Stomach smooth muscle (tissue), 2 donors: Measurements from ENCODE around the gene TRMT61A.

Experiments
- H3K27ac ChIP-seq: one replicate; pipeline ENCODE4 v1.7.0; 2013; ENCODE audit warnings: mild to moderate bottlenecking, low read length, inconsistent platforms
- H3K27me3 ChIP-seq, 2 donors: one replicate each; pipeline ENCODE4 v1.7.0; 2013; ENCODE audit warnings: low read length in 2 of 2; ENCODE audit not compliant: insufficient read depth in 2 of 2, control insufficient read depth in 1 of 2
- H3K36me3 ChIP-seq, 2 donors: one replicate each; pipeline ENCODE4 v1.7.0; 2013; ENCODE audit warnings: low read length in 2 of 2; ENCODE audit not compliant: control insufficient read depth in 2 of 2, insufficient read depth in 2 of 2
- H3K4me1 ChIP-seq: one replicate; pipeline ENCODE4 v1.7.0; 2013; ENCODE audit warnings: low read length; ENCODE audit not compliant: control insufficient read depth, insufficient read depth
- H3K4me3 ChIP-seq, 2 donors: one replicate each; pipeline ENCODE4 v1.7.0; 2013; ENCODE audit warnings: low read length in 2 of 2
- H3K9ac ChIP-seq, 2 donors: one replicate each; pipeline ENCODE4 v1.7.0; 2013; ENCODE audit warnings: low read length in 2 of 2, mild to moderate bottlenecking in 1 of 2
- H3K9me3 ChIP-seq, 2 donors: one replicate each; pipeline ENCODE4 v1.7.0; 2013; ENCODE audit warnings: low read length in 2 of 2; ENCODE audit not compliant: control insufficient read depth in 2 of 2
- donor health status: healthy.
- donor health status: Pancreatic carcinoma.

TRMT61A gene

GRCh38 chr14:103561381-103562178 lies 32.6 kb downstream of the TRMT61A start:
- H3K4me1 ChIP-seq = peaks cover 47% of the 10 kb centered on the region
- peaks cover 13 to 22% of the 10 kb centered on the region in 2 donors for H3K36me3 ChIP-seq
- H3K9me3 ChIP-seq = no peaks in the 10 kb centered on the region
- peak overlapping the region; percentile 80 for H3K27ac ChIP-seq
- peak overlapping the region; percentile 87 to 88 for H3K4me3 ChIP-seq
- H3K9ac ChIP-seq = peak overlapping the region; percentile 67 to 83
- H3K27me3 ChIP-seq = no peaks in the 10 kb centered on the region

- Histone ChIP-seq H3K4me1 (peaks cover 48% of the 10 kb centered on the region), H3K9me3 (no peaks in the 10 kb centered on the region), H3K27ac (peak overlapping the region; percentile 80), H3K27me3 (no peaks in the 10 kb centered on the region), H3K36me3 (peaks cover 13 to 25% of the 10 kb centered on the region in 2 donors), H3K9ac (peak overlapping the region; percentile 67 to 83), H3K4me3 (peak overlapping the region; percentile 87 to 88)
Measured at GRCh38 chr14:103562179-103562428, 33.1 kb downstream of the TRMT61A start.

GRCh38 chr14:103562429-103563225 lies 33.6 kb downstream of the TRMT61A start, which contains the start of the genes BAG5 and COA8:
Gene BAG5 (minus strand): TSS chr14:103562657. CDS start chr14:103561164, 1,493 bp downstream.
Gene COA8 (plus strand): TSS chr14:103562960. CDS start chr14:103563002, 42 bp downstream.
- peak within 1 kb of the TSS; percentile 67 to 83 for H3K9ac ChIP-seq
- H3K9me3 ChIP-seq = no peaks in the 10 kb centered on the region
- peak within 1 kb of the TSS; percentile 87 to 88 for H3K4me3 ChIP-seq
- no peaks in the 10 kb centered on the region for H3K27me3 ChIP-seq
- H3K36me3 ChIP-seq = peaks cover 13 to 25% of the 10 kb centered on the region in 2 donors
- H3K27ac ChIP-seq = peak within 1 kb of the TSS; percentile 80
- H3K4me1 ChIP-seq = peaks cover 46% of the 10 kb centered on the region

GRCh38 chr14:103563226-103563620 lies 34.2 kb downstream of the TRMT61A start:
- Histone ChIP-seq H3K4me1 (peaks cover 44% of the 10 kb centered on the region), H3K9me3 (no peaks in the 10 kb centered on the region), H3K27me3 (no peaks in the 10 kb centered on the region), H3K9ac (peak overlapping the region; percentile 58 to 67), H3K27ac (peak overlapping the region; percentile 80), H3K4me3 (peak overlapping the region; percentile 84 to 87), H3K36me3 (peaks cover 13 to 24% of the 10 kb centered on the region in 2 donors)

GRCh38 chr14:103563844-103564505 lies 35.0 kb downstream of the TRMT61A start:
- Histone ChIP-seq H3K9ac (peak overlapping the region in 1 of 2 donors; percentile 67), H3K4me3 (peak overlapping the region; percentile 84 to 87), H3K27ac (no peak overlapping the region), H3K36me3 (peaks cover 7 to 18% of the 10 kb centered on the region in 2 donors), H3K27me3 (no peaks in the 10 kb centered on the region), H3K4me1 (peaks cover 37% of the 10 kb centered on the region), H3K9me3 (no peaks in the 10 kb centered on the region)

- H3K4me3 ChIP-seq = no peak overlapping the region
- H3K36me3 ChIP-seq = peaks cover 0 to 4% of the 10 kb centered on the region in 2 donors
- H3K9me3 ChIP-seq = no peaks in the 10 kb centered on the region
- H3K27ac ChIP-seq = no peak overlapping the region
- H3K9ac ChIP-seq = peak overlapping the region in 1 of 2 donors; percentile 0
- H3K27me3 ChIP-seq = no peaks in the 10 kb centered on the region
- H3K4me1 ChIP-seq = peaks cover 10% of the 10 kb centered on the region
Measured at GRCh38 chr14:103568952-103569351, 40.0 kb downstream of the TRMT61A start.

- Histone ChIP-seq H3K4me1 (peaks cover 11% of the 10 kb centered on the region), H3K4me3 (no peak overlapping the region), H3K27me3 (no peaks in the 10 kb centered on the region), H3K27ac (no peak overlapping the region), H3K9me3 (no peaks in the 10 kb centered on the region), H3K9ac (no peak overlapping the region), H3K36me3 (peaks cover 0 to 4% of the 10 kb centered on the region in 2 donors)
Measured at GRCh38 chr14:103569408-103569807, 40.4 kb downstream of the TRMT61A start.

- Histone ChIP-seq H3K9ac (no peak overlapping the region), H3K4me1 (peaks cover 34% of the 10 kb centered on the region), H3K27ac (peak overlapping the region; percentile 84), H3K4me3 (no peak overlapping the region), H3K27me3 (no peaks in the 10 kb centered on the region), H3K36me3 (peaks cover 4 to 12% of the 10 kb centered on the region in 2 donors), H3K9me3 (no peaks in the 10 kb centered on the region)
Measured at GRCh38 chr14:103574104-103574503, 45.1 kb downstream of the TRMT61A start.

GRCh38 chr14:103574707-103575285 lies 45.8 kb downstream of the TRMT61A start:
- no peak overlapping the region for H3K4me3 ChIP-seq
- H3K27me3 ChIP-seq = no peaks in the 10 kb centered on the region
- peaks cover 4 to 12% of the 10 kb centered on the region in 2 donors for H3K36me3 ChIP-seq
- no peak overlapping the region for H3K9ac ChIP-seq
- H3K9me3 ChIP-seq = no peaks in the 10 kb centered on the region
- peak overlapping the region; percentile 84 for H3K27ac ChIP-seq
- peaks cover 34% of the 10 kb centered on the region for H3K4me1 ChIP-seq

GRCh38 chr14:103576371-103577024 lies 47.5 kb downstream of the TRMT61A start:
- H3K9ac ChIP-seq = peak overlapping the region; percentile 46 to 52
- H3K27me3 ChIP-seq = no peaks in the 10 kb centered on the region
- peaks cover 34% of the 10 kb centered on the region for H3K4me1 ChIP-seq
- peak overlapping the region; percentile 17 to 24 for H3K4me3 ChIP-seq
- peaks cover 7 to 16% of the 10 kb centered on the region in 2 donors for H3K36me3 ChIP-seq
- no peaks in the 10 kb centered on the region for H3K9me3 ChIP-seq
- peak overlapping the region; percentile 84 for H3K27ac ChIP-seq
